NCI-H128 (cell line): Measurements from ENCODE around the gene LYPD1.

Experiments
- DNase-seq: peaks from one replicate; lab custom pipeline; 2025; ENCODE audit not compliant: unreplicated experiment; lab: John Stamatoyannopoulos, UW

LYPD1 gene

DNA sequence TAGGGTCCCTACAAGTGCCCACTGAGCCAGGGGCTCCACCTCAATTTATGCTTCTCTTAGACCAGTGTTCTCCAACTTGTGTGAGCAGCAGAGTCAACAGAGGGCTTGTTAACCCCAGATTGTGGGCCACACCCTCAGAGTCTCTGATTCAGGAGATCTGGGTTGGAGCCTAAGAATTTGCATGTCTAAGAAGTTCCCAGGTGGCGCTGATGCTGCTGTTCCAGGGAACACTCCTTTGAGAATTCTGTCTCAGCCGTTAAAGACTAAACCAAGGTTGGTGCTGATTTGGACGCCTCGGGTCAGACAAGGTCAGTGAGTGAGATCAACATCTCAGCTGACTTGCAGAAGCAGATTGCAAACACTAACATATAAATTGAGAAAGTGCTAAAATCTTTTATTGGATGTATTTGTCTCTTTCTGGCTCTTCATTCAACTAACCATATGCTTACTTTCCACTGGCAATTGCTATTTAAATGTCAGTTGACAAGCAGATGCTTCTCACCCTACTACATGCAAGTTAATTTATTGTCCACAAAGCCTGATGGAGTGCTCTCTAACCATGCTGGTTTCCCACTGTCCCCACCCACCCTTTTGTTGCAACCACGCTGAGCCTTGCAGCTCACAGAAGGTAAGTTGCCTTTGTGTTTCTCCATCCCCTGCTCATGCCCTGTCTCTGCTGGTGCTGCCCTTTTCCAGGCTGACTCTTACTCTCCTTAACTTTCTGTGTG is 31.5 kb downstream of the LYPD1 start:
- DNase-seq: no peak

DNA sequence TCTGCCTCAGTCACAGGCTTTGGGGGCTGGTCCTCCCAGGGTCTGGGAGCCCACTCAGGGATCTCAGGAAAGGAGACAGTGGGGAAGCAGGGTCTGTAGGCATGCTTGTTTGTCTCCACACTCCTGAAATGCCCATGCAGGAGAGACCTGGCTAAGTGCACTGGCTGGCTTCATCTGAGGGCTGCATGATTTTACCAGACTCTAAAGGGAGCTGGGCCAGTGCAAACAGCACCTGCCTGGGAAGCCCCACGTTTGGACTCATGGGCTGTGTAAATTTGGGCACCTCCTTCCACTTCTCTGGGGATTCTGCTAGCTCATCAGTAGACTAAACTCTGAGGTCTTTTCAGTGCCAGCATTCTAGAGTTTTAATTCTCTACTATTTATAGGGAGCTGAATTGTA is 33.7 kb downstream of the LYPD1 start:
- DNase-seq: no peak

DNA sequence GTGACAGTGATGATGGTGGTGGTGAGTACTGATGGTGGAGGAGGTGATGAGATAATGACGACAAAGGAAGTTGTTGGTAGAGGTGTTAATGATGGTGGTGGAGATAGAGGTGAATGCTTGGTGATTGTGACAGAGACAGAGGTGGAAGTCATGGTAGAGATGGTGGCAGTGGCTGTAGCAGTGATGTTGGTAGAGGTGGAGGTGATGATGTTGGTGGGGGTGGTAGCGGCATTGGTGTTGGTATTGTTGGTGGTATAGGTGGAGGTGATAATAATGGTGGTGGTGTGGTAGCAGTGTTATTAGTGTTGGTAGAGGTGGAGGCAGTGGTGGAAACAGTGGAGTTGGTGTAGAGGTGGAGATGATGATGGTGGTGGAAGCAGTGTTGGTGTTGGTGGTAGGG is 36.4 kb downstream of the LYPD1 start:
- no peak for DNase-seq

DNA sequence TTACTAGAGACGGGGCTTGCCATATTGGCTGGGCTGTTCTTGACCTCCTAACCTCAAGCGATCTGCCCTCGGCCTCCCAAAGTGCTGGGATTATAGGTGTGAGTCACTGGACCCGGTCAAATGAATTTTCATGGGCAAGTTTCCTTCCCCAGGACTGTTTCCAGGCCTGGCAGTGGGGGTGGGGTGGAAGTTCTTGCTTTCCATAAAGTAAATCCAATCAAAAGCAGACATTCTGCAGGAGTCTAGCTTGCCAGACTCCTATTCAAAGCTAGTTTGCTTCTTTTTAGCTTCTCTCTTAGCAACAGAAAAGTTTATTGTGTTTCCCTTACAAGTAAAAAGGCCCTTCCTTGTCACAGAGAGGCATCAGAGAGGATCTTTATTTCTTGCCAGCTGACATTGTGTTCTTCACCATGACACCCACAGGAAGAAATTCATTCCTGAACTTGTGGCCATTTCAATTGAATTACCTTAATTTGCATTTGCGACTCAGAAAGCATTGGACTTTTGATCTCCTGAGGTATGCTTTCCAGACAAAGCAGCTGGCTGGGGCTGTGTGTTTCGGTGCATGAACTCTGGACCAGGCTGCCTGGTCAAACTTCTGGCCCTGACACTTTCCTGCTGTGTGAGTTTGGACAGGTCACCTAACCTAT is 37.9 kb downstream of the LYPD1 start:
- no peak for DNase-seq

DNA sequence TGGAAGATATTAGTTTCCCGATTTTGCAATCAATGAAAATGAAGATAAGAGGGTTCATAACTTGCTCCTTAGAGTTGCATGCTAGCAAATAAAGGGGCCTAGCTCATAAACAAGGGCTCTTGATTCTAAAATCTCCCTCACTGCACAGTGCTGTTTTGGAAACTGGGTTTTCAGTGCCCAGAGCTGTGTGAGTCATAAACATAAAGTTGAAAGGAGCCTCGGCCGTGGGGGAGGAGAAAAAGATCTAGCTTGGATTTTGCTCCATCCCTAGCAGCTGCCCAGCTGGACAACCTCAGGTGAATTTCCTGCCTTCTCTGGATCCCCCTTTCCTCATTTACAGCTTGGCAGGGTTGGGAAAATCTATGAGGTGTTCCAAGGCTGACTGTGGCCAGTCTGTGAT is 42.5 kb downstream of the LYPD1 start:
- no peak for DNase-seq

DNA sequence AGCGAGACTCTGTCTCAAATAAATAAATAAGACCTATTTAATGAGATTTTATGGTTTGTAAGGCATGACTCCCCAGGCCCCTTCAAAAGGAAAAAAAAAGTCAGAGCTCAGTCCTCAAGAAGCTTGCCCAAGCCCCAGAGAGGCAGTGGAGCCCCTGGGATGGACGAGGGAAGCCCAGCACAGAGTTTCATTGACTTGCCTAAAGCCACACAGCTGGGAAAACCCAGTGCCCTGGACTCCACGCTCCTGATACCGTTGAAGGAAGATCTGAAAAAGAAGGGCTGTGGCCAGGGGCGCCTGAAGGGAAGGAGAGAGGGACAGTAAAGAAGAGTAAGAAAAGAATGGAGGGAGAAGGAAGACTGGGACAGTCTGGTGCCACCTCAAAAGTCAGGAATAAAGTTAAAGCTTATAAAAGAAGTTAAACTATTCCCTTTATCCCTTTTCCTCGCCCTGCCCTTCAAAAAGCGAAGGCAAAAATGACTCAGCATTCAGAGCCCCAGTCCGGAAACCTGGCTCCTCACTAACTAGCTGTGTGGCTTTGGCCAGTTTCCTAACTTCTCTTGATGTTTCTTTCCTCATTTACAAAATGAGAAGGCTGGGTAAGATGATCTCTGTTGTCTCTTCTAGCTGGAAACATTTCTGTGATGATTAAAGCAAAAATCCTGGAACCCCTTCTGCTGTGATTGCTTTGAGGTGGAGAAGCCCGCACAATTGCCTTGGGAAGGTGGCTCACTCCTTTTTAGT is 46.7 kb downstream of the LYPD1 start:
- DNase-seq: no peak

DNA sequence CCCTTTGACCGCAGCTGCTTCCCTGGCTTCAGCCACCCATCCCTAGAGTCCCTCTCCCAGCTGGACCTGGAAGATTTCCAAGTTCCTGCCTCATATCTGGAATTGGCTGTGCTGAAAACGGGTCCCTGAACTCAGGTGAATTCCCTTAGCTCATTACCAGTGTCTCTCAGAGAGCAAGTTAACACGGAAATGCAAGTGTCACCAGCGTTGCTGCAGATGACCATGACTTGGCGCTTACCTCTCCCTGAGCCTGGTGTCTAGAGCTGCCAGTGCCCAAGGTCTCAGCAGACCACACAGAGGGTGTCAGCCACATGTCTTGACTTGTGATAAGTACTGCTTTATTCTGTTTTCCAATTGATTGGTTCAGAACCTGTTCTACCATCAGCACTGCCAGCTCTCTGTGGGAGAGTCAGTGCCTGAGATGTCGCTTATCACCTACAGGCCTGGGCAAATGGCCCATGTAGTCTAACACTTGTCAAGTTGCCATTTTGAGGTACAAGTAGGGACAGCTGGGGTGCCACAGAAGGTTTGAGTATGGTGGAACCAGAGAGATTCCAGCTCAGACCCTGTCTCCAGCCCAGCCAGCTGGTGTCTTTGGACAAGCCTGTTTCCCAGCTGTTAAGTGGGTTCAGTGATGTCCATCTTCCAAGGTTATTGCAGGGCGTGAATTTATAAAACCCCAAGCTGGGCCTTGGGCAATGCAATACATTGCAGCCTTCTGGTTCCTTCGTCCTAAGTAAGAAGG is 48.7 kb downstream of the LYPD1 start:
- no peak for DNase-seq

DNA sequence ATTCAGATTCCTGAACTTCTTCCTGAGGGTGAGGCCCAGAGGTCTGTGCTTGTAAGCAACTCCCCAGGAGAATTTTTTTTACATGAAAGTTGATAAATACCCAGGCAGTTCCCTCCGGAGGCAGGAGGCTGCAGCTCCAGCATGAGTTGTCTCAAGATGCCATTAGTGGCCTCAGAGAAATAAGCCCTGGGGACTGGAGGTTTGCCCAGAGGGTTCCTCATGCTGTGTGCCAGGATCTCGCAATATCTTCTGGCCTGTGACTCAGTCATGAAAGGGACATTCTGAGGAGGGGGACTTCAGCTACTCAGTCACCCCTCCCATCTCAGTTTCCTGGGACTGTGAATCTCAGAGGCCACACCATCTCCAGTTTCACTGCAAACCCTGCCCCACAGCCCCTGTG is 49.9 kb downstream of the LYPD1 start:
- no peak for DNase-seq

DNA sequence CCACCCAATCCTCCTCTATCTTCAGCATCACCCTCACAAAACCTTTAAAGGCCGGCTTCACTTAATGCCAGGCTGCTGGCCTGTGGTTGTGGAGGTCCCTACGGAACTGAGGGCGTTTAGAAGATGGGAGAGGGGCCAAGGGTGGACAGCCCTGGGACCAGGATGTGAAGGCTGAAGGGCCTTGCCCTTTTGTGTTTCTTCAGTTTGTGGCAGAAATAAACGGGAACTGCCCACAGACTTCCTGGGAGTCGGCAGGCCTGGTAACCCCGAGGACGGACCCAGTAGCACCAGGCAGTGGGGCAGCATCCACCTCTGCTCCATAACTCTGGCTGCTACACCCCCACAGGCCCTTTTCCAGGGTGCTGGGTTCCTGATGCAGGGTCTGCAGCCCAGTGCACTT is 51.3 kb downstream of the LYPD1 start:
- no peak for DNase-seq

DNA sequence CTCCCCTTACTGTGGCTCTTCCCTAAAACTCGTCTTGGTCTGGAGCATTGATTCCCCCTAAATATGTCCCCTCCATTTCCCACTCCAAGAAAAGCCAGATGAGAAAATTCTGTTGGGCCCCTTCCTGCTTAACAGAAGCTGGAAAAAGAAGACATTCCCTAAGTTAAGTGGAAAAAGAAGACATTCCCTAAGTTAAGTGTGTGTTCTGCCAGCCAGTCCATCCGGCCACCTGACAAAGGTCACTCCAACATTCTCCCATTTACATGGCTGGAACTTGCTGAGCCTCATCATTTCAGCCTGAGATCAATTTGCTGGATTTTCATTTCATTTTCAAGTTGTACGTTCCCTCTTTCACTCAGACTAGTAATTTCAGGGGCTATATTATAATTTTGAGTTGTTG is 52.0 kb downstream of the LYPD1 start:
- DNase-seq: no peak

DNA sequence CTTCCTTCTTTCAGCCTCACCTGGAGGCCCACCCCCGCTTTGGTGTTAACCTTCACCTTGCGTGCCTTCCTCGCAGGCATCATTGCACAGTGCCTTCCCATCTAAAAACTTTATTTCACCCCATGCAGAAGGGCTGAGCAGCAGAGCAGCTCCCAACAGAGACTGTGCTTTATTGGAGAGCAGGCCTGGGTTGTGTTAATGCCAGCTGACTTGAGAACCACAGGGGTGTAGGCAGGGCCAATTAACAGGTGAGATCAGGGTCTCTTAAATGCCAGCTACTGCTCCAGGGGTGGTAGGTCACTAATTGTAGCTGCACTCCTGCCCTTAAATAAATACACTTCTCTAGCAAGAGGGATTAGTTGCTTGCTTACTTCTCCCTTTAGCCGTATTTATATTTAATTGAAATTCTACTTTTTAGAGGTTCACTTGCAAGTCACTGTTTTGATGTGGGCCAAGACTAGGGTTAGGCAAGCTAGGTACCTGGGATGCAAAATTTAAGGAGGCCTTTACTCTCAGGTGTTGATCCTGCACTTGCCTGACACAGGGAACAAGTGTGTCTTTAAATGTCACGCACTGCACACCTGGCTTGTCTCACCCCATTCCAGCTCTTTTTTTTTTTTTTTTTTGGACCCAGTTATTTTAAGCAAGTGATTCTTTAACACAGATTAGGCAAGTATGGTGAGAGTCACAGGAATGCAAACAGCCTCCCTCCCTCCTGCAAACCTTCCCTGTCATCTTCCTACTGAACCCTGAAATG is 54.5 kb downstream of the LYPD1 start:
- no peak for DNase-seq

DNA sequence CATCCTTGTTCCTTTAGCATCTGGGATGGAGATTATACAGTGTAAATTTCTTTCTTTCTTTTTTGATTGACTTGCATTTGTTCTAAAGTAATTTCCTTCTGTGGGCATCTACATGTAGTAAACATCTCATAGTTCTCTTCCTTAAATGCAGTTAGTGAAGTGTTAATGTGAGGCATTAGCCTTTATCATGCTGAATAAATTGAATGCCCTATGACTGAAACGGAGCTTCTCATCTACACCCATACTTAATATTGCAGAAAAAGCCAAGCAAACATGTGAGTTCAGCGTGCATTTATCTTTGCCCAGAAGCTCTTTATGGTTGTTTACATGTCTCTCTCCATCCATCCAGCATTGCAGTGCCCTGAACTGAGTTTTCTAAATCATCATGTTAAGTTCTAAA is 58.3 kb downstream of the LYPD1 start:
- DNase-seq: no peak

DNA sequence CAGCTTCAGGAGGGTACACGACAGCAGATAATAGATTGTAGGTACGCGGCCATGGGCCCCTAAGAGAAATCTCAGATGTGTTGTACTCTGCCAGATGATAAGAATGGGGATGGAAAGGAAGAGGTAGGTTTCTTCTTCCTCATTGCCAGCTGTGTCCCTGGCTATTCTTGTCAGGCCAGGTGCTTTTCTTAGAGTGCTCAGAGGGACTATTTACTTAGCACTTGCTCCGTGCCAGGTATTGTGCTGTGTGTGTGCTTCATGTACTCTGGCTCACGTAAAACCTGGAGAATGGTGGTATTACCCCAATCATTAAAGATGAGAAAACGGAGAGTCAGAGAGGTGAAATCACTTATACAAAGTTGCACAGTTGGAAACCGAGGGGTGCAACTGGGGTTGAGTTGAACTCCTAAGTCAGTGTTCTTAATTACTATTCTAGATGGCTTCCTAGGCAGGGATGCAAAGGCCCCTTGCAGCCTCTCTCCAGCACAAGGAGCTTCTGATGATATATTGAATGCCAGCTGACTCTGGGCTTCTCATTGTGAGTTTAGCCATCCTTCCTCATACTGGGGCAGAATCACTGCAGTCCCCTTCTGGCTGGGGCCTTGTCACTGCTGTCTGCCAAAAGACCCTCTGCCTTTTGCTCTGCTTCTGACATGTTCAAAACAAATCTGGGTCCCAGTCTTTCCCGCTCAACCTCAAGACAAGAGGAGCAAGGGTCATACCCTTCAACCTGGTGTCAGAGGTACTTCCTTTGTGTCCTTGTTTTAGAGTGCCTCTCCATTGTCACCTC is 60.7 kb downstream of the LYPD1 start:
- no peak for DNase-seq

DNA sequence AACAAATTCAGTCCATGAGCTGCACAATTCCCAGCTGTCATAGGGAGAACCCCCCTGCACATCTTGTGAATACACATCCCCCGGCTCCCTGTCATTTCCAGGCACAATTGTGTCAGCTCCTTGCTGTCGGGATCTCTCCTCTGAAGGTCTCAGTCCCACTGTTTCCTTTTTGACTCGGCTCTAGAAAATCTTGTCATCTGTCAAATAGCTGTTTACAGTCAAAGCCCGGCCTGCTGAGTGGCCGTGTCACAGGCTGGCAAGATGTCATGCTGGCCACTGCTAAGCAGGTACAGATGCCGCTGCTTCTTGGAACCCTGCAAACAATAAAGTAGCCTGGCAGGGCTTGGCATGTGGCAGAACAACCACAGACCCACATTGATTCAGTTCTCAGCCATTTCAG is 61.7 kb downstream of the LYPD1 start:
- DNase-seq: no peak

DNA sequence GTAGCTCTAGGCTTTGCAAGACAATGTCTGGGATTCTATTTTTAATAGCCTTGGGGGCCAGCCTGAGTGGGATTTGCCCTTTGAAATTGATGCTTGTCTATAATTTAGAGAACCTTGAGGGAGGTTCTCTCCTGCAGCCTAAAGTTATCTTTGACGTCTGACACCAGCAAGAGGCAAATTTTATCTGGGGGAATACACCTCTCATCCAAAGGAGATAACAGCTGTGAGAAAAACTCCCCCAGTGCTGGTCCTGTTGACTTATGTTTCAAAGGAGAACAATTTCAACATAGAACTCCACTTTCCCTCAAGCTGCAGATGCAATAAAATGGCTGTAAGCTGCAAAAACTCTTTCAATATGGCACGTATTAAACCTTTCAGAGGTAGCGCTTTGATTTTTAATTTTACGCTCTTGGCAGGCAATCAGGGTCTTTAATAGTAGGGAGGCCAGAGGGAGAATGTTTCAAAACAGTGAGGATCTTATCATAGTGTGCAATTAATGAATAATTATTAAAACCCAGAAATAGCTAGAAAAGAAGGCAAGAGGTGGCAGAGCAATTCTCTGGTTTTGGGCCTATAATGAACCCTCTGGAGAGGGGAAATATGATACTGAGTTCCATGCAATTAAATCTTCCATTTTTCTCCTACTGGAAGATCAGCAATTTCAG is 62.4 kb downstream of the LYPD1 start:
- no peak for DNase-seq

DNA sequence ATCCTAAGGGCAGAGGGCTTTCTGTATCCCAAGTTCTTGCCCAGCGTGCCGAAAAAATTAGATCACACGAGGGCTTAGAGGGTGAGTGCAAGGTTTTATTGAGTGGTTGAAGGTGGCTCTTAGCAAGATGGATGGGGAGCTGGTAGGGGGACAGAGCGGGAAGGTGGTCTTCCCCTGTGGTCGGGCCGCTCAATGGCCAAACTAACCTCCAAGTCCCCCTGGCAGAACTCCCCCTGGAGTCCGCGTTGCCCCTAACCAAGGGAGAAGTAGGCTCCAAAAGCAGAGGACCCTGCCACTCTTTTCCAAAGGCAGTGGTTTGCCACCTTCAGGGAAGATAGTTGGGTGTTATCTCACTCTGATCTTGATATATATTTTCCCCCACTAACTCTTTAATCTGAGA is 63.4 kb downstream of the LYPD1 start:
- no peak for DNase-seq

DNA sequence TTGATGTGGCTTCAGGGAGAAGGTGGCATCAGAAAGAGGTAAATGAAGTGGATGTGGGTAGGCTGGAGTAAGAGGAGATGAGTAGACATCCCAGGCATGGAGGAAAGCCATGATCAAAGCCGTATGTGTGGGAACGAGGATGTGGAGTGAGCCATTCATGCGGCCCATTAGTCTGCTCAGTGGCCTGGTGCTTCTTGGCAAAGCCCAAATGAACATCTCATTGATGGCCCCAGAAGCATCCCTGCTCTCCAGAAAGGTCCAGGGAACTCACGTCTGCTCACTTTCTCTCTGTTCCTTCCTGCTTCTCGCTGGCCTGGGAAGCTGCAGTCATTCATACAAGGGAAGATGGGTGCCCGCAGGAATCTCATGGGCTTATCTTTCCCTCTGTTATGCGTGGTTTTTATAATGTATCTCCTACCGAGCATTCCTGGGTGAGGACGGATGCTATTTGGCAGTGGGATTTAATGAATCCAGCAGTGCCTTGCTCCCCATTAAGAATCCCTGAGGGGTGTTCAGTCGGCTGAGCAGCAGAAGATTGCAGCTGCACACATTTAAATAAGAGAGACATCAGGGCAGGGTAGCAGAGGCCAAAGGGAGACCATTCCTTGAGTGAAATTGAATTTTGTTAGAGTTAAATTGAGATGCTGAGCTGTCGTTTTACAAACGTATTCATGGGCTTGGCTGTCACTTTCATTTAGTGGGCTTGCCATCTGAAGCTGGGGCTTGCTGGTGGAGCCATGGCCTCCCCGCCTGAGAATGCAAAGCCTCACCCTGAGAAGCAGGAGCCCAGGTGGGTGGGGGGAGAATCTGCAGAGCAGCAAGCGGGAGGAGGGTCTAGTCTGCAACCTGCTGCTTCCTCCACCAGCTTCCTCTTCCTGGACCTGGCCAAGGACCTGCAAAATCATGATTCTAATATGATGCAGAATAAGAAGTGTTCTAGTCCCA is 64.5 kb downstream of the LYPD1 start:
- no peak for DNase-seq

DNA sequence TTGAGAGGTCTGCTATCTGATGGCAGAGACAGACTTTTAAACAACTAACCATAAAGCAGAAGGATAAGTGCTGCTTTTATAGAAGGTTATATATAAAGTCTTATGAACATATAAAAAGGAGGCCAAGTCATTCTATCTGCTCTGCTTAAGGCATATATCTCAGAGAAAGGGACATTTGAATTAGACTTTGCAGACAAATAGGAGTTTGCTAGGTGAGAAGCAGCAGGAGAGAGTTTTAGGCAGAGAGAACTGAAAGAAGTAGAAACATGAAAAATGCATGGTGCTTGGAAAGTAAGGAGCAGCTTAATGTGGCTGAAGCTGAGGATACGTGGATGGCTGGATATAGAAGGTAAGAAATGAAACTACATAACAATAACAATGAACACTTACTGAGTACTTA is 65.4 kb downstream of the LYPD1 start:
- no peak for DNase-seq
